IPS-15b (cell line): ENCODE data around the gene DUSP9.
"Not testable (repeated sequence)": the region's sequence is repeated elsewhere in the genome, so short reads cannot be mapped to it uniquely, and the experiment has no call there.

Experiments used
- H3K27me3 ChIP-seq: one replicate; pipeline ENCODE4 v1.6.1; 2013; ENCODE audit warnings: low read length; ENCODE audit not compliant: control insufficient read depth, insufficient read depth
- H3K36me3 ChIP-seq: one replicate; pipeline ENCODE4 v1.6.1; 2013; ENCODE audit warnings: low read length; ENCODE audit not compliant: control insufficient read depth, insufficient read depth
- H3K4me1 ChIP-seq: one replicate; pipeline ENCODE4 v1.6.1; 2013; ENCODE audit warnings: mild to moderate bottlenecking, low read length; ENCODE audit not compliant: control insufficient read depth, insufficient read depth
- H3K4me3 ChIP-seq: one replicate; pipeline ENCODE4 v1.5.1; 2013; ENCODE audit warnings: low read depth, low read length
- H3K9ac ChIP-seq: one replicate; pipeline ENCODE4 v1.6.1; 2013; ENCODE audit warnings: low read depth, mild to moderate bottlenecking, low read length
- H3K9me3 ChIP-seq: one replicate; pipeline ENCODE4 v1.6.1; 2013; ENCODE audit warnings: mild to moderate bottlenecking, low read length; ENCODE audit not compliant: control insufficient read depth, insufficient read depth

Gene DUSP9

GRCh38 chrX:153696538-153696937 is 49.5 kb downstream of the DUSP9 start:
- not testable (repeated sequence) for H3K9me3 ChIP-seq, H3K4me3 ChIP-seq, H3K9ac ChIP-seq

GRCh38 chrX:153696986-153697722 is 50.2 kb downstream of the DUSP9 start:
- not testable (repeated sequence) for H3K27me3 ChIP-seq, H3K9ac ChIP-seq, H3K4me1 ChIP-seq, H3K4me3 ChIP-seq, H3K9me3 ChIP-seq
- H3K36me3 ChIP-seq, result peaks cover 26% of the 10 kb centered on the region

More at GRCh38 chrX:153696538-153696937, 49.5 kb downstream of the DUSP9 start:
- H3K27me3 ChIP-seq, H3K4me1 ChIP-seq: not testable (repeated sequence)
- peaks cover 25% of the 10 kb centered on the region for H3K36me3 ChIP-seq

- H3K36me3 ChIP-seq, result peaks cover 24% of the 10 kb centered on the region
- no peaks in the 10 kb centered on the region for H3K27me3 ChIP-seq
- no peaks in the 10 kb centered on the region for H3K9me3 ChIP-seq
- no peak overlapping the region for H3K9ac ChIP-seq
- no peaks in the 10 kb centered on the region for H3K4me1 ChIP-seq
- H3K4me3 ChIP-seq, result no peak overlapping the region
Observed at GRCh38 chrX:153697924-153698865, 51.2 kb downstream of the DUSP9 start.

DNA sequence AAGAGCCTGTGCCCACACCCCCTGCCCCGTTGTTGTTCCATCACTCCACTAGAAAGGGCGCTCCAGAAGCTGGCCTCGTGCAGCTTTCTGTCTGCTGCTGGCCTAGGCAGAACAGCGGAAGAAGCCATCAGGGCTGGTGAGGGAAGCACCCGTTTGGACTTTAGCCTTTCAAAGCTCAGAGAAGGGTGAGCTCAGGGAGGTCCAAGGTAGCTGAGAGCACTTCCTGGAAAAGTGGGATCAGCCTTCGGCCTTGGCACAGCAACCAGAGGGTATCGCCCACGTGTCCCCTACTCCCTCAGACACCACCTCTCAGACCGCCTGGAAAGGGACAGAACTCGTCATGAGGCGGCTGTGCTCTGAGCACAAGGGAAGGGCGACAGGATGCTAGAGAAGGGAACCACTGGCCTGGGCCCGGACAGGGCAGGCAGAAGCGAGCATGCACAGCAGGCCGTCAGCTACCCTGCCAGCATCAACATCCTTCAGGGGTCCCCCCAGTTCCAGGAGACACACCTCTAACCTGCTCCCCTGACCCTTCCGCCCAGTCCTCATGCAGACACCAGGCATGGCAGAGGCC is 52.3 kb downstream of the DUSP9 start:
- H3K36me3 ChIP-seq, result peaks cover 24% of the 10 kb centered on the region

DNA sequence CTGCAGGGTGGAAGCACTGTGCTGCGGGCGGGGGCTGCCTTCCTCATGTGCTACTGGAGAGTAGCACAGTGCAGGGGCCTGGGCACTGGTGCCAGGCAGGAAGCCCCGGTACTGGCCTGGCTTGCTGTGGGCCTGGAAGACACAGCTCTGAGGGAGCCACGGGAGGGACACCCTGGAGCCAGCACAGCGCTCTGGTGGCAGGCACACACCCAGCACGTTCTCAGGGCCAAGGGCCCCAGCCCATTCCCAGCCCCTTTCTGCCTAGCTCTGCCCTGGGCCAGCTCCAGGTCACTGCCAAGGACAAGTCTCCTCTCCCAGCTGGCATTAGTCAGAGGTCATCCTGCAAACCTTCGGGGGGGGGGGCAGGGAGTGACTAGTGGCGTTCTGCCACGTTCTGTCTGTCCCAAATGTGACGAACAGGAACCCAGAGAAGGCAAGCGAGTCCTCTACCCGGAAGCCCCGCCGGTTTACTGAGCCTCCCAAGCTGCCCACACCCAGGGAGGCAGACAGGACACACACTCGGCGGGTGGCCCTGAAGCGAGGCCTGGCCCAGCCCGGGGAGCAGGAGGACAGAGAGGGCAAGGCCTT is 52.9 kb downstream of the DUSP9 start:
- H3K9me3 ChIP-seq, H3K4me1 ChIP-seq, H3K9ac ChIP-seq, H3K27me3 ChIP-seq, H3K4me3 ChIP-seq: not testable (repeated sequence)
- H3K36me3 ChIP-seq, result peaks cover 21% of the 10 kb centered on the region

More for the DNA sequence above, 52.3 kb downstream of the DUSP9 start:
- not testable (repeated sequence) for H3K9me3 ChIP-seq, H3K4me3 ChIP-seq, H3K4me1 ChIP-seq, H3K27me3 ChIP-seq, H3K9ac ChIP-seq

DNA sequence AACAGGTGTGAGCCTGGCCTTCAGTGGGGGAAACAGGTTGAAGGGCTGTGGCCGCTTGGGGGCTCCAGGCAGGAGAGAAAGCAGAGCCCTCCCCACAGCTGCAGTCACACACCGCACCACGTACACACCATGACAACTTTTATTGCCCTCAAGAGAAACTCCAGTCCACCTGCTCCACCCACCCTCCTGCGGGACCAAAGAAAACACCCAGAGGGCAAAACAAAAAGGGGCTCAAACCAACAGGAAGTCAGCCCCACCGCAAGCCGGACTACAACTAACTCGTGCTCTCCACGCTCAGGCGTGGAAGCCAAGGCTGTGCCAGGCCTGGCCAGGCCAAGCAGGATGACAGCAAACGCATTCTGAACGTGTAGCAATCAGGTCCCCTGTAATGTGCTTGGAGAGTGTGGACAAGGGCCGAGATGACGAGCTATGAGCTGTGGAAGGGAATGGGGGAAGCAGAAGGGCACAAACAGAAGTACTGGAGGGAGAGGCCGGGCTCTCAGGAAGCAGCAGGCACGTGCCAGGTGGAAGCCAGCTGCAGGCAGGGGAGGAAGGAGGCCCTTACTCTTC is 53.5 kb downstream of the DUSP9 start:
- H3K36me3 ChIP-seq, result peaks cover 19% of the 10 kb centered on the region
- no peaks in the 10 kb centered on the region for H3K27me3 ChIP-seq
- H3K9me3 ChIP-seq, result no peaks in the 10 kb centered on the region
- no peak overlapping the region for H3K9ac ChIP-seq
- H3K4me3 ChIP-seq, result no peak overlapping the region
- H3K4me1 ChIP-seq, result no peaks in the 10 kb centered on the region
